ENCODE results near the gene MED13L.

- TF ChIP-seq, protein P1, sequence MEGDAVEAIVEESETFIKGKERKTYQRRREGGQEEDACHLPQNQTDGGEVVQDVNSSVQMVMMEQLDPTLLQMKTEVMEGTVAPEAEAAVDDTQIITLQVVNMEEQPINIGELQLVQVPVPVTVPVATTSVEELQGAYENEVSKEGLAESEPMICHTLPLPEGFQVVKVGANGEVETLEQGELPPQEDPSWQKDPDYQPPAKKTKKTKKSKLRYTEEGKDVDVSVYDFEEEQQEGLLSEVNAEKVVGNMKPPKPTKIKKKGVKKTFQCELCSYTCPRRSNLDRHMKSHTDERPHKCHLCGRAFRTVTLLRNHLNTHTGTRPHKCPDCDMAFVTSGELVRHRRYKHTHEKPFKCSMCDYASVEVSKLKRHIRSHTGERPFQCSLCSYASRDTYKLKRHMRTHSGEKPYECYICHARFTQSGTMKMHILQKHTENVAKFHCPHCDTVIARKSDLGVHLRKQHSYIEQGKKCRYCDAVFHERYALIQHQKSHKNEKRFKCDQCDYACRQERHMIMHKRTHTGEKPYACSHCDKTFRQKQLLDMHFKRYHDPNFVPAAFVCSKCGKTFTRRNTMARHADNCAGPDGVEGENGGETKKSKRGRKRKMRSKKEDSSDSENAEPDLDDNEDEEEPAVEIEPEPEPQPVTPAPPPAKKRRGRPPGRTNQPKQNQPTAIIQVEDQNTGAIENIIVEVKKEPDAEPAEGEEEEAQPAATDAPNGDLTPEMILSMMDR (IDR thresholded peaks at IDR 0.05): no peak
- TF ChIP-seq POLR2A (IDR thresholded peaks at IDR 0.05): no peak
These were observed 26.4 kb upstream of the MED13L start for GRCh38 chr12:116303929-116304328.

Data from breast epithelium (tissue), 3 donors.